ENCODE measurements around the gene DNAJC25. TPM values are rescaled to one million over a fixed set of nuclear protein-coding genes. Genes with fewer than 3 reads are reported as not detected.

The DNAJC25 gene
- polyA plus RNA-seq, 1 donor from 2014 or later: 20.0 TPM

- TF ChIP-seq TAF1 (IDR thresholded peaks at IDR 0.05; ENCODE audit: low read depth): no peak
- TF ChIP-seq MXI1 (conservative IDR thresholded peaks at IDR 0.05; ENCODE audit: poor library complexity, severe bottlenecking): no peak
- no peak for TF ChIP-seq SMC3 (conservative IDR thresholded peaks at IDR 0.05; ENCODE audit: poor library complexity)
- TF ChIP-seq EZH2 (IDR thresholded peaks at IDR 0.05; ENCODE audit: borderline replicate concordance, insufficient read depth, low read length, poor library complexity, severe bottlenecking): no peak
- no peak for TF ChIP-seq EP300 (conservative IDR thresholded peaks at IDR 0.05; ENCODE audit: poor library complexity, severe bottlenecking)
- no peak for TF ChIP-seq POLR2AphosphoS5 (IDR thresholded peaks at IDR 0.05)
- no peak for TF ChIP-seq CTCF (IDR thresholded peaks at IDR 0.05; ENCODE audit: poor library complexity, severe bottlenecking)
- TF ChIP-seq RAD21 (conservative IDR thresholded peaks at IDR 0.05): no peak
- no peak for TF ChIP-seq REST (IDR thresholded peaks at IDR 0.05; ENCODE audit: borderline replicate concordance)
- Histone ChIP-seq H3K9me2 (ENCODE audit: insufficient read depth, low read length) (no peaks in the 10 kb centered on the region), H2AFZ (ENCODE audit: low read depth, low read length) (no peak overlapping the region), H3F3A (ENCODE audit: insufficient read depth, low read length, poor library complexity, severe bottlenecking) (no peaks in the 10 kb centered on the region), H3K27ac (ENCODE audit: low read length) (no peak overlapping the region), H3K4me3 (ENCODE audit: low read length) (no peak overlapping the region), H3K79me2 (replicated peaks; ENCODE audit: insufficient read depth, low read length) (no peaks in the 10 kb centered on the region), H3K4me2 (ENCODE audit: low read length) (no peak overlapping the region), H3K36me3 (ENCODE audit: insufficient read depth, low read length) (peaks cover 9% of the 10 kb centered on the region), H3K9me3 (ENCODE audit: low read length) (no peaks in the 10 kb centered on the region), H3K27me3 (ENCODE audit: insufficient read depth, low read depth, low read length) (no peaks in the 10 kb centered on the region), H4K20me1 (ENCODE audit: insufficient read depth) (no peaks in the 10 kb centered on the region), H3K9ac (ENCODE audit: low read length) (no peak overlapping the region)
These were observed 48.1 kb downstream of the DNAJC25 start for GRCh38 chr9:111679199-111679598.

- Histone ChIP-seq H3K9me3 (ENCODE audit: low read length) (no peaks in the 10 kb centered on the region), H3K36me3 (ENCODE audit: insufficient read depth, low read length) (peaks cover 1% of the 10 kb centered on the region), H3K79me2 (replicated peaks; ENCODE audit: insufficient read depth, low read length) (no peaks in the 10 kb centered on the region), H2AFZ (ENCODE audit: low read depth, low read length) (no peak overlapping the region), H4K20me1 (ENCODE audit: insufficient read depth) (no peaks in the 10 kb centered on the region), H3K27ac (ENCODE audit: low read length) (no peak overlapping the region), H3K27me3 (ENCODE audit: insufficient read depth, low read depth, low read length) (no peaks in the 10 kb centered on the region), H3K4me2 (ENCODE audit: low read length) (no peak overlapping the region), H3K9ac (ENCODE audit: low read length) (no peak overlapping the region), H3K9me2 (ENCODE audit: insufficient read depth, low read length) (no peaks in the 10 kb centered on the region), H3F3A (ENCODE audit: insufficient read depth, low read length, poor library complexity, severe bottlenecking) (no peaks in the 10 kb centered on the region), H3K4me3 (ENCODE audit: low read length) (no peak overlapping the region)
- no peak for TF ChIP-seq MXI1 (conservative IDR thresholded peaks at IDR 0.05; ENCODE audit: poor library complexity, severe bottlenecking)
- no peak for TF ChIP-seq REST (IDR thresholded peaks at IDR 0.05; ENCODE audit: borderline replicate concordance)
These were observed 52.3 kb downstream of the DNAJC25 start for GRCh38 chr9:111683392-111683791.
